Measurements from ENCODE around the gene MAFG.

The MAFG gene

DNA sequence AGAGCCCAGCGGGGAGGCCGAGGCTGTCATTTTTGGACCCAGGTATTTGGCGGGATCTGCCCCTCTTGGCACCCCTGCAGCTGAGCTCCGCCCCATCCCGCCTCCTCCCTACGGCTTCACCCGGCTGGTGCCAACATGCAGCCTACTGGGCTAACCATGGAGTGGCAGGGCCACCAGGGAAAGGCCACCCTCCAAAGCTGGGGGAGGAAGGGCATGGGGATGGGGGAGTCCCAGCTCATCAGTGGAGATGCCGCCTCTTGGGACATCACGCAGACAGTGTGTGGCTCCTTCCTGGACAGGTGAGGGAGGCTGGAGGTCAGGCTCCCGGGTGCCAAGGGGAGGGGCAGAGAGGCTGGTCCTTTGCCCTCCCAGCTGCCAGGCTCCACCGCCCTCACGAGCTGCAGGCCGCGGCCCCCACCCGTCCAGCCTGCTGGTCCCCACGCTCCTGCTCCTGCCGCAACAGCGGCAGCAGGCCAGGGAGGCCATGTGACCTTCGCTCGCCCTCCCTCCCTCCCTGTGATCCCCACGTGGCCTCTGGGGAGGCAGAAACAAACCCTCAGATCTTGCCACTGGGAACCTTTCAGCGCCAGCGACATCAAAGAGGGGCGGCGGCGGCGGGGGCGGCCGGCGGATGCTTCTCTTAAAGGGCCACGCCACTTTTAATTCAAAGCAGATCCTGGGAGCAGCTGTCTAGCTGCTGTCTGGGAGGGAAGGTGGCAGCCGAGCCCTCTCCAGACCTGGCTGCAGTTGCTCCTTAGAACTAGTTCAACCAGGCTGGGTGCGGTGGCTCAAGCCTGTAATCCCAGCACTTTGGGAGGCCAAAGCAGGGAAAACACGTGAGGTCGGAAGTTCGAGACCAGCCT, 40.2 kb upstream of the MAFG start (continued):
- TF ChIP-seq, protein P1, sequence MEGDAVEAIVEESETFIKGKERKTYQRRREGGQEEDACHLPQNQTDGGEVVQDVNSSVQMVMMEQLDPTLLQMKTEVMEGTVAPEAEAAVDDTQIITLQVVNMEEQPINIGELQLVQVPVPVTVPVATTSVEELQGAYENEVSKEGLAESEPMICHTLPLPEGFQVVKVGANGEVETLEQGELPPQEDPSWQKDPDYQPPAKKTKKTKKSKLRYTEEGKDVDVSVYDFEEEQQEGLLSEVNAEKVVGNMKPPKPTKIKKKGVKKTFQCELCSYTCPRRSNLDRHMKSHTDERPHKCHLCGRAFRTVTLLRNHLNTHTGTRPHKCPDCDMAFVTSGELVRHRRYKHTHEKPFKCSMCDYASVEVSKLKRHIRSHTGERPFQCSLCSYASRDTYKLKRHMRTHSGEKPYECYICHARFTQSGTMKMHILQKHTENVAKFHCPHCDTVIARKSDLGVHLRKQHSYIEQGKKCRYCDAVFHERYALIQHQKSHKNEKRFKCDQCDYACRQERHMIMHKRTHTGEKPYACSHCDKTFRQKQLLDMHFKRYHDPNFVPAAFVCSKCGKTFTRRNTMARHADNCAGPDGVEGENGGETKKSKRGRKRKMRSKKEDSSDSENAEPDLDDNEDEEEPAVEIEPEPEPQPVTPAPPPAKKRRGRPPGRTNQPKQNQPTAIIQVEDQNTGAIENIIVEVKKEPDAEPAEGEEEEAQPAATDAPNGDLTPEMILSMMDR (tag by site-specific recombination; IDR thresholded peaks at IDR 0.05), result no peak
- TF ChIP-seq ZNF561 (tag by site-specific recombination; IDR thresholded peaks at IDR 0.05; ENCODE audit: borderline replicate concordance) (0 out of 2 replicates have a peak, but pooled peaks have one; percentile 80), ZNF335 (tag by site-specific recombination; conservative IDR thresholded peaks at IDR 0.05) (peak; percentile 37; the same call in 1 of the 2 replicates), ZIC2 (tag by site-specific recombination; IDR thresholded peaks at IDR 0.05) (peak; percentile 61), ZNF501 (tag by site-specific recombination; IDR thresholded peaks at IDR 0.05) (no peak), ZNF600 (tag by site-specific recombination; IDR thresholded peaks at IDR 0.05) (0 out of 2 replicates have a peak, but pooled peaks have one; percentile 14), EGR2 (tag by site-specific recombination; IDR thresholded peaks at IDR 0.05; ENCODE audit: low read depth) (peak; percentile 44; the same call in 1 of the 2 replicates)

DNA sequence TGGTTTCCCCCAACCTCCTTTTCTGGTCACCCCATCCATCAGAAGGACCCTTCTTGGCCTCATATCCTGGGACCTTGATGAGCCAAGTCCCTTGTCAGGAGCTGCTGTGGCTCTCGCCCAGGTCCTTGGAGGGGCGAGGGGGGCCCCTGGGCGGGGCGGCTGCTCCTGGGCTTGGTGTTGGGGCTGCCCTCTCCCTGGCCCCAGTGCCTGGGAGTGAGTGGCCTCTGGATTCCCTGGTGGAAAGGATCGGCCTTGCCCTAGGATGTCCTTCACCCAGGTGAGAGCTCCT, 39.7 kb upstream of the MAFG start:
- H3K4me3 ChIP-seq (ENCODE audit: low read depth, low read length), result no peak overlapping the region
- ChIA-PET CTCF (interaction anchor here (0.6 to 1.7 kb wide), 3 partner anchors 52 to 675 kb away, joined by 3 to 9 read pairs (median 4); no protein-coding TSS in a partner anchor), POLR2A (interaction anchor here (0.5 to 1.4 kb wide), 4 partner anchors 17 to 39 kb away, joined by 3 to 10 read pairs (median 4); partner anchors contain the start of gene MAFG)
- no peak for TF ChIP-seq ZNF23 (tag by site-specific recombination; IDR thresholded peaks at IDR 0.05; ENCODE audit: borderline replicate concordance)
- TF ChIP-seq, protein P2, sequence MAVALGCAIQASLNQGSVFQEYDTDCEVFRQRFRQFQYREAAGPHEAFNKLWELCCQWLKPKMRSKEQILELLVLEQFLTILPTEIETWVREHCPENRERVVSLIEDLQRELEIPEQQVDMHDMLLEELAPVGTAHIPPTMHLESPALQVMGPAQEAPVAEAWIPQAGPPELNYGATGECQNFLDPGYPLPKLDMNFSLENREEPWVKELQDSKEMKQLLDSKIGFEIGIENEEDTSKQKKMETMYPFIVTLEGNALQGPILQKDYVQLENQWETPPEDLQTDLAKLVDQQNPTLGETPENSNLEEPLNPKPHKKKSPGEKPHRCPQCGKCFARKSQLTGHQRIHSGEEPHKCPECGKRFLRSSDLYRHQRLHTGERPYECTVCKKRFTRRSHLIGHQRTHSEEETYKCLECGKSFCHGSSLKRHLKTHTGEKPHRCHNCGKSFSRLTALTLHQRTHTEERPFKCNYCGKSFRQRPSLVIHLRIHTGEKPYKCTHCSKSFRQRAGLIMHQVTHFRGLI (tag by site-specific recombination; IDR thresholded peaks at IDR 0.05), result no peak
- no peak for TF ChIP-seq ZNF664 (tag by site-specific recombination; IDR thresholded peaks at IDR 0.05)
- TF ChIP-seq ZNF132 (tag by site-specific recombination; IDR thresholded peaks at IDR 0.05; ENCODE audit: borderline replicate concordance), result no peak
- no peak for TF ChIP-seq FEZF1 (tag by site-specific recombination; IDR thresholded peaks at IDR 0.05)
- TF ChIP-seq ZNF426 (tag by site-specific recombination; IDR thresholded peaks at IDR 0.05), result no peak
- no peak for TF ChIP-seq KLF9 (tag by site-specific recombination; IDR thresholded peaks at IDR 0.05; ENCODE audit: low read depth)
- TF ChIP-seq ZNF155 (tag by site-specific recombination; IDR thresholded peaks at IDR 0.05), result no peak
- no peak for TF ChIP-seq ZXDB (tag by site-specific recombination; IDR thresholded peaks at IDR 0.05)
- TF ChIP-seq ZBTB20 (tag by site-specific recombination; IDR thresholded peaks at IDR 0.05), result no peak
- no peak for TF ChIP-seq ZNF10 (tag by site-specific recombination; IDR thresholded peaks at IDR 0.05)
- no peak for TF ChIP-seq ZNF792 (tag by site-specific recombination; IDR thresholded peaks at IDR 0.05)
- no peaks in the 10 kb centered on the region for H3K4me1 ChIP-seq (ENCODE audit: control insufficient read depth, insufficient read depth, low read length)
- H3K9me3 ChIP-seq (ENCODE audit: control insufficient read depth, insufficient read depth, low read depth, low read length), result no peaks in the 10 kb centered on the region
- no peaks in the 10 kb centered on the region for H3K36me3 ChIP-seq (ENCODE audit: control insufficient read depth in 2 of 2, insufficient read depth in 1 of 2, low read length in 2 of 2)
- no peak overlapping the region for H3K27ac ChIP-seq (ENCODE audit: extremely low read depth, low read depth, low read length)
